ENCODE data around the gene MEF2B. TPM values are rescaled to one million over a fixed set of nuclear protein-coding genes. Genes with fewer than 3 reads are reported as not detected.

Gene MEF2B
- total RNA-seq: 0.27 TPM

DNA sequence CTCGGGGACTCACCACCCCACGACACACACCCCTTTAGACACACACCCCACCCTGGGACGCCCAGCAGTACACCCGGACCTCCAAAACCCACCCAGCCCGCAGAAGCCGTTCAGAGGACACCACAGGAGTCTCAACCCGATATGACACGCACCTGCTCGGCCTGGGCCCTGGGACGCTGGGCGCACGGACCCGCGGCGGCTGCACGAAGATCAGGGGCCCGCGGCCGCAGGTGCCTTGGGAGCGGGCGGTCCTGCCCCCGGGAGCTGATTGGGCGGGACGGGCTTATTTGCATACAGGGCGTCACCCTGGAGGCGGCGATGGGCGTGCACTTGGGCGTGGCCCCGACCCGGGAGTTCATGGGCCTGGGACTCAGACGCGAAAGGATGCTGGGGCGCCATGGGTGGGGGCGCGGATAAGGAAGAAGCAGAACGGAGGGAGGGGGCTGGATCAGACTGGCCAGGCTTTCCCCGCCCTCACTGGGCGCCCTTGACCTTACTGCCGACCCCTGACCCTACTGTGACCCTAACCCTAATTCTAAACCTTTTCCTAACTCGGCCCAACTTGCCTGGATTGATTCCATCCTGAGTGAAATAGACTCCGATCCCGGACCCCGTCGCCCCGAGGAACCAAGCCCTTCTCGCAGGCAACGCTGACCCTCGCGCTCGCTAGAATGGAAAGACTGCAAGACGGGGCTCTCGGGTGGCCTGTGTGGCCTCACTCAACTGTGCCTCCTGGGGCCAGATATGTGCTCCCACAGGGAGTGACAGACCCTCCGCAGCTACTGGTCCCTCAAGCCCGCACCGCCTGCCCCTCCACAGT lies at the start of gene MEF2B:
TSS of gene MEF2B (minus strand) at position 211 of the 820 bp plus-strand sequence. CDS start 19,528 bp downstream, outside the sequence.
- peak in 2 of 3 donors; percentile 80 to 84 for DNase-seq (ENCODE audit: low read depth in 2 of 3, low spot score in 2 of 3)

DNA sequence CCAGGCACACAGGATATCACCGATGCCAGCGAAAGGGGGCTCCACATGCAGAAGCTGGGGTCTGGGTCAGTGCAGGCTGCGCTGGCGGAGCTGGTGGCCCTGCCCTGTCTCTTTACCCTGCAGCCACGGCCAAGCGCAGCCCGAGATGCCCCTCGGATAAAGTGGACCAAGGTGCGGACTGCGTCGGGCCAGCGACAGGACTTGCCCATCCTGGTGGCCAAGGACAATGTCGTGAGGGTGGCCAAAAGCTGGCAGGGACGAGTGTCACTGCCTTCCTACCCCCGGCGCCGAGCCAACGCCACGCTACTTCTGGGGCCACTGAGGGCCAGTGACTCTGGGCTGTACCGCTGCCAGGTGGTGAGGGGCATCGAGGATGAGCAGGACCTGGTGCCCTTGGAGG lies 48.8 kb upstream of the MEF2B start:
- DNase-seq (ENCODE audit: low read depth in 2 of 3, low spot score in 2 of 3): no peak

DNA sequence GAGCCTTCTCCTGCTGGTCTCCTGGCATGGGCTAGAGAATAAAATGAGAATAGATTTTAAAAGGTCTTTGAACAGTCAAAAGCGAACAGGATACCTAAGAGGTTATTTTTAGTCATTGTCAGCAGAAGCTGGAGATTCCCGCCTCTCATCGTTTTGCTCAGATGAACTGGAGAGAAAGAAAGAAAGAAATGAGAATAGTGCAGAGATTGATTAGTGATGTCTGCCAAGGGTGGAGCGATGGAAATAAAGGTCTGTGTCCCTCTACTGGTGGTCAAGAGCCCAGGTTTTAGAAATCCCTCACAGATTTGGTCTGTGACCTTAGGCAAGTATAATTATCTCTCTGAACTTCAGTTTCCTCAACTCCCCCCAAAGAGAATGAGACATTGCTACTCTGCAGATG lies 47.0 kb upstream of the MEF2B start:
- peak in 2 of 3 donors; percentile 15 to 23 for DNase-seq (ENCODE audit: low read depth in 2 of 3, low spot score in 2 of 3)

DNA sequence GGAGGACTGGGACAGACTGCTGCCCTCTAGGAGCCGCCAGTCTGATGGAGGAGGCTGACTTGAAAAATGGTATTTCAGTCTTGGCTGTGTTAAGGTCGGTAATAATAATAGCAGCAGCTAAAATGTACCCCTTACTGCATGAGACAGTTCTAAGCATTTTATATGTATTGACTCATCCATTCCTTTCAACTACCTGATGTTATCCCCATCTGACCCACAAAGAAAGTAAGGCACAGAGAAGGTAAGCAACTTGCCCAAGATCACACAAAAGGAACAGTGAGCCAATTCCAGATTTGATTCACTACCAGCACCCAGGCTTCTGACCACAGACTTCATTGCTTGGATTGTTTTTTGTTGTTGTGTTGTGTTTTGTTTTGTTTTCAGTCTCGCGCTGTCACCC lies 45.7 kb upstream of the MEF2B start:
- DNase-seq (ENCODE audit: low read depth in 2 of 3, low spot score in 2 of 3): no peak

DNA sequence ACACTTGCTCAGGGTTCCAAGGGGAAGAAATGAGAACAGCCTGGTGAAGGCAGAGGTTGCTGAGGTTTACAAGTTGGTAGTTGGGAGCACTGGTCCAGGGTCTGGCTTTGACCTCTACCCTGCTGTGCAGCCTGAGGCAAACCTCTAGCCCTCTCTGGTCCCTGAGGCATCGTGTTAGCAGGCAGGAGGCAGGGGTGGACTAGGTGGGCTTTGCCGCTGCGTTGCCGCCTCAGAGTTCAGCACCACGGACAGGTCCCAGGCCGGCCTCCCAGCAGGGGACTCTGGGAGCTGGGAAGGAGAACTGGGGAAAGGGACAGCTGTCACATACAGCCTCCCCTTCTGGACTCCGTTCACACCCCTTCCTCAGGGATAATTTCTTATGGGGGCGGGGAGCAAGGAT lies 44.8 kb upstream of the MEF2B start:
- peak in 2 of 3 donors; percentile 54 to 71 for DNase-seq (ENCODE audit: low read depth in 2 of 3, low spot score in 2 of 3)

DNA sequence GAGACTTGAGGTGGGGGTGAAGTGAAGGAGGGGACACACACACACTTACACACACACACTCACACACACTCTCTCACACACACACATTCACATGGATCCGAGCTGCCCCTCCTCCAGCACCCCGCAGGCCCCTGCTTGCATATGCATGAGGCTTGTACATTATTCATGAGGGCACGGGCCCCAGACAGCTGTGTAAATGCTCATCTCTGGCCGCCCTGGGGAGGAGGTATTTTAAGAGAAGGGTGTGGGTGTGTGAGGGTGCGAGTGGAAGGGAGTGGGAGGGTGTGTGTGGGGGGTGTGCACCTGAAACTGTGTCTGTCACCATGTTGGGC lies 44.1 kb upstream of the MEF2B start:
- no peak for DNase-seq (ENCODE audit: low read depth in 2 of 3, low spot score in 2 of 3)

DNA sequence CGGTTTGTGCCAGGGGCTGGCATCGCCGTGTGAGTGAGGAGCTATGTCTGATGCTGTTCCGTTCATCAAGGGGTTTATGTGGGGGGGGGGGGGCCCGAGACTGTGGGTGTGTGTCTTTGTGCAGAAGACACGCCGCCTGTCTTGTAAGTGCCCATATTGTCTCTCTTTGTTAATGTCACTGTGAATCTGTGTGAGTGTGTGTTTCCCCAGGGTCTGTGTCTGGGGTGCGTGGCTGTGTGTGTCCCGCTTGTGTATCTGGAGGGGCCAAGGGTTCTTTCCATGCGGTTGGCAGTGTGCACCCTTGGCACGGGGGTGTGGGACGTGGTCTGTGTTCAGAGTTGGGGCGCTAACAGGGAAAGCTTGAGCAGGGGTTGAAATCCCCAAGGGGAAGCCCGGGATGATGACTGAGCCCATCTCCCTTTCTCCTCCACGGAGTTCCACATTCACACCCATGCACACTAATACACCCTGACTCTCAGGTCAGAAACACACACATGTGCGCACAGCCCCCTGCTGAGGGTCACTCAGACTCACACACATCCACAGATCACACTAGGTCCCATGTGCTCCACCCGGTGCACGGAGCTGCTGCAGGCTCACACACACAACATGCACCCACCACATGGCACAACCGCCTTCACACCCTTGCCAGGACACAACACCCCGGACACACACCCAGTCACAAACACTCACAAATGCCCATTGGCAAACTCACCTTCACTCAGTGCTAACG lies 43.5 kb upstream of the MEF2B start:
- no peak for DNase-seq (ENCODE audit: low read depth in 2 of 3, low spot score in 2 of 3)

DNA sequence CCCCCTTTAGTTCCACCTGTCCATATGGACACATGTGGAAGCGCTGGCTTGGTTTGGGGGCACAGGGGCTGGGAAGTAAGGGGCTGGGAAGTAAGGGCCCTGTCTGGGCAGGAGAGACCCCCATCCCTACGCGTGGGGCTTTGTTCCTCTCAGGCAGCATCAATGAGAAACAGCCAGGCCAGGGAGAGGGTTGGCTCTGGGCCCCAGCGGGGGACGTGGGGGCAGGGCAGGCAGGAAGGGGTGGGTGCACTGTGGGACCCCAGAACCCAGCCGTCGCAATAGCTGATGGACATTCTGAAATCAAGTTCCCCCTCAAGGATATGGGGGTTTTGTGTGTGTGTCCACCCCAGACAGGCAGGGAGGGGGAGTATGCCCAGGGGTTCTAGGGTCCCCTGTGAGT lies 42.9 kb upstream of the MEF2B start:
- DNase-seq (ENCODE audit: low read depth in 2 of 3, low spot score in 2 of 3): no peak

DNA sequence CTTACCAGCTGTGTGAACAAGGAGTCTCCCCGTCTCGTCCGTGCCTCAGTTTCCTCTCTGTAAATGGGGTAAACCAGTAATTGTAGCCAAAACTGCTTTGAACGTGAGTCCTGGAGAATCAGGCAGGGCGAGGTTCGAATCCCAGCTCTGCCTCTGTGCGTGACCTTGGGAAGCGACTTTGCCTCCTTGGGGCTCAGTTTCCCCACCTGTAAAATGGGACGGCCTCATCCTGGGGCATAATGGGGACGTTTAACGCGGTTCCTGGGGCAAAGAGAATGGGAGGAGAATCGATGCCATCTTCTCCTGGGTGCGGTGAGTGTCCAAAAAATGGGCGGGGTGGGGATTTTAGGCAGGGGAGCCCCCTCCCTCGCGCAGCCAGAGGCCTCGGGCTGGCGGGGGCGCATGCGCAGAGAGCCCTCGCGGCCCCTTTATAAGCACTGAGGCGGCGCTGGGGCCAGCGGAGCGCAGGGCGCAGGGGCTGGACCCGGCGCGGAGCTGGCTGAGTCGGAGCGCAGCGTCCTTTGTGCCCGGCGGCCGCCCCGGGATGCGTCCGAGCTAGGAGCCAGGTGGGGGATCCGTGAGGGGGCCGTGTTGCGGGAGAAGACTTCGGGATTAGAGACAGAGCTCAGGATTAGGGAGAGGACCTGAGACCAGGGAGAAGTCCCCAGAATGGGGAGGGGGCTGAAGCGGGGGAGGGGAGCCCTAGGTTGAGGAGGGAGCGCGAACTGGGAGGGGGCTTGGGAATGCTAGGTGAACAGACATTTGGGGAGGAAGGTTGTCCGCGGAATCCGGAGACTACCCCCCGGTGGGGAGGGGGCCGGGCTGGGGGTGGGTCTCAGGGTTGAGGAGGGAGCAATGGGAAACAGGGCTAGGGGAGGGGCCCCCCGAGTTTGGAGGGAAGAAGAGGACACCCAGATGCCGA lies 41.7 kb upstream of the MEF2B start, which contains the start of gene NCAN:
TSS of gene NCAN (plus strand) at position 460 of the 922 bp plus-strand sequence. CDS start 4,996 bp downstream, outside the sequence.
- DNase-seq (ENCODE audit: low read depth in 2 of 3, low spot score in 2 of 3): no peak

DNA sequence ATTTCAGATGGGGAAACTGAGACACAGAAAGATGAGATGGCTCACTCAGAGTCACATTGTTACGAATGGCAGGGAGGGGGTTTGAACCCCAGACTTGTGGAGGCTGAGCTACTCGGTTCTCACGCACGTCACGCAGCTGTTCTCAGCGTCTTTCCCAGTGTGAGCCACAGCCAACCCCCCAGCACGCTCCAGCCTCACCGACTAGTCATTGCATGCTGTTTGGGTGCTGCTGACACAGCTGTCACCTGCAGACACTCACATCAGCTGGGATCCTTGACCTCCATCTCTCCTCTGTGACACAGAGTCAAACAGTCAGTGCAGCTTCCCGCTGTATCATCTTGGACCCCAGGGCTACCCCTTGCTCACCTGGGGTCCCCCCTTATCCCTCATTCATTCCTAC lies 39.3 kb upstream of the MEF2B start:
- no peak for DNase-seq (ENCODE audit: low read depth in 2 of 3, low spot score in 2 of 3)

DNA sequence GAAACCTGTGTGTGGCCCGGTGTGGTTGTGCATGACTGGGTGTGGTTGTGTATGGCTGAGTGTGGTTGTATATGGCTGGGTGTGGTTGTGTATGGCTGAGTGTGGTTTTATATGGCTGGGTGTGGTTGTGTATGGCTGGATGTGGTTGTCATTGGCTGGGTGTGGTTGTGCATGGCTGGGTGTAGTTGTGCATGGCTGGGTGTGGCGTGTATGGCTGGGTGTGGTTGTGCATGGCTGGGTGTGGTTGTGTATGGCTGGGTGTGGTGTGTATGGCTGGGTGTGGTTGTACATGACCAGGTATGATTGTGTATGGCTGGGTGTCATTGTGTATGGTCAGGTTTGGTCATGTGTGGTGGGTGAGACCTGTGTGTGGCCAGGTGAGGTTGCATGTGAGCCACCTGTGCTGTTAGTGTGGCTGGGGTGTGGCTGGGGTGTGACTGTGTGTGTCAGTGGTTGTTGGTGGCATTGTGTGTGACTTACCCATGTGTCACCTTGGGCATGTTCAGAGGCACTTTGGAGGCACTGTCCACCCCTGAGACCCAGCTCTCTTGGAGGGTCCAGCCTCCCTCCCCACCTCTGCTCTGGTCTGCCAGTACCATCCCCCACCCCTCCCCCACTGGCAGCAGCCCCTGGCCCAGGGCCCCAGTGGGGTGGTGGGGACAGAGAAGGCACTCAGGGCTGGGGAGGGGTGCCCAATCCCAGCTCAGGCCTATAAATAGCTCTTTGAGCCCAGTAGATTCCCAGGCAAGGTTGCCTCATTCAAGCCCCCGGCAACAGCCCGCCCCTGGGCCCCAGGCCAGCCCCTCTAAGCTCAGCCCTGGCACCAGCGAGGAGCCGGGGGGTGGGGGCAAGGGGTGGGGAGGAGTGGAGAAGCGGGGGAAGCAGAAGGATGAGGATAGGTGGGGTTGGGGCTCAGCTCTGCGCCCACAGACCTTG lies 37.8 kb upstream of the MEF2B start:
- no peak for DNase-seq (ENCODE audit: low read depth in 2 of 3, low spot score in 2 of 3)

DNA sequence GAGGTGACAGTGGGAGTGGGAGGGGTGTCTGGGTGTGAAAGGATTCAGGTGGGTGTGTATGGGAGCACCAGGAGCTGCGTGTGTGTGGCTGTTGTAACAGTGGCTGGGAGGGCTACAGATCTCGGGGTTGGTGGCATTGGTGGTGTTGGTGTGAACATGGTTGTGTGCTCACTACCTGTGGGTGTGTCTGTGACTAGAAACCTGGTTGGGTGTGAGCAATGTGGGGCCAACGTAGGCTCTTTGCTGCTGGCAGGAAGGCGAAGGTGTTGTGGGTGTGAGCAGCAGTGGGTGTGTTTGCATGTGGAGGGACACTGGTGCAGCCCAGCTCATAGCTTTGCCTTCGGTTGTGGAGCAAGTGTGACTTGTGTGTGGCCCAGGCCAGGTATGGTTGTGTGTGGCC lies 36.9 kb upstream of the MEF2B start:
- no peak for DNase-seq (ENCODE audit: low read depth in 2 of 3, low spot score in 2 of 3)

DNA sequence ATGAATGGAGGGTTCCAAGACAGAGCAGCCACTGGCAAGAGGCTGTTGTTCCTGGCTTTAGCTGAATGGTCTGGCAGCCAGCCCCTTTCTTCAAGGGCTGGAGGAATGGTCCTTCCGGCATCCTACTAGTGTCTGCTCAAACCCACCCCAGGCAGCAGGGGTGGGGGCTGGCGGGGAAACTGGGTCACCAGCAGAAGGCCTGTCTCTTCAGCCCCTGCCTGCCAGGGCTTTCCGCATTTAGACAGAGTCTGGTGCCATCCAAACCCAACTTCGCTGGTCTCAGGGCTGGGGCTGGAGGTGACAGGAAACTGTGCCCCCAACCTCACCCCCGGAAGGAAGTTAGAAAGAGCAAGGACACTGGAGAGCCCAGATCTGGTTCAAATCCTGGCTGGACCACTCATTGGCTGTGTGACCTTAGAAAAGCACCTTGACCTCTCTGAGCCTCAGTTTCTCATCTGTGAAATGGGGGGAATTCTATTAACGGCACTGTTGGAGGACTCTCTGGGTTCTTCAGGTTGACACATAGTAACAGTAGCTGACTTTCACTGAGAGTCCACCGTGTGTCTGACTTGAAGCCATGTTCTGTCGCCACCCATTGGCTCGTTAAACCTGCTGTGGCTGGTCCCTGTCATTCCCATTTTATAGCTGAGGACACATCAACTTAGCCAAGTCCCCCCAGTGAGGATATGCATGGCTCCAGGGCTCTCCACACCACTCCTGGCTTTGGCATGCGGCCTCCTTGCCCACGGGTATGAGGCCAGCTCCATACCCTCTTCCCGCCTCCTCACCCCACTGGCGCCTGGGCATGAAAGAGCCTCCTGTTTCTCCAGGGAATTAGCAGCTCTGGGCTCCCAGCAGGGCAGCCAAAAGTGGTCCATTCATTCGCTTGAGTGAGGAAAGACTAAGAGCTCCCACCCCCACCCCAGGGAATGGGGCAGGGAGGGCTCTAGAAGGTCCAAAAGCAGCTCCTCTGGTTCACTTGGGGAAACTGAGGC lies 35.6 kb upstream of the MEF2B start:
- no peak for DNase-seq (ENCODE audit: low read depth in 2 of 3, low spot score in 2 of 3)

DNA sequence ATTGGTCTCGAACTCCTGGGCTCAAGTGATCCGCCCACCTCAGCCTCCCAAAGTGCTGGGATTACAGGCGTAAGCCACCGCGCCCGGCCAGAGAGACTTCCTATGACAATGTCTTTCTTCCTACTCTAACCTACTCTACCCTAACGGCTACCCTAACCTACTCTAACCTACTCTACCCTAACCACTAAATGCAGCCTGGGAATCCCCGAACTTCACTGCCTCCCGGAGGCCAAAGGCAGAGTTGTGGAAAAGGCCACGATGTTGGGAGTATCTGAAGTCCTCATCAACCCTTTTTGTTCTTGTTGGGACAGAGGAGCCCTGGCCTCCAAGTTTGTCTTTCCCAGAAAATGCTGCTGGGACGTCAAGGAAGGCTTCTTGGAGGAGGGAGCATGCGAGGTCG lies 34.1 kb upstream of the MEF2B start:
- no peak for DNase-seq (ENCODE audit: low read depth in 2 of 3, low spot score in 2 of 3)

DNA sequence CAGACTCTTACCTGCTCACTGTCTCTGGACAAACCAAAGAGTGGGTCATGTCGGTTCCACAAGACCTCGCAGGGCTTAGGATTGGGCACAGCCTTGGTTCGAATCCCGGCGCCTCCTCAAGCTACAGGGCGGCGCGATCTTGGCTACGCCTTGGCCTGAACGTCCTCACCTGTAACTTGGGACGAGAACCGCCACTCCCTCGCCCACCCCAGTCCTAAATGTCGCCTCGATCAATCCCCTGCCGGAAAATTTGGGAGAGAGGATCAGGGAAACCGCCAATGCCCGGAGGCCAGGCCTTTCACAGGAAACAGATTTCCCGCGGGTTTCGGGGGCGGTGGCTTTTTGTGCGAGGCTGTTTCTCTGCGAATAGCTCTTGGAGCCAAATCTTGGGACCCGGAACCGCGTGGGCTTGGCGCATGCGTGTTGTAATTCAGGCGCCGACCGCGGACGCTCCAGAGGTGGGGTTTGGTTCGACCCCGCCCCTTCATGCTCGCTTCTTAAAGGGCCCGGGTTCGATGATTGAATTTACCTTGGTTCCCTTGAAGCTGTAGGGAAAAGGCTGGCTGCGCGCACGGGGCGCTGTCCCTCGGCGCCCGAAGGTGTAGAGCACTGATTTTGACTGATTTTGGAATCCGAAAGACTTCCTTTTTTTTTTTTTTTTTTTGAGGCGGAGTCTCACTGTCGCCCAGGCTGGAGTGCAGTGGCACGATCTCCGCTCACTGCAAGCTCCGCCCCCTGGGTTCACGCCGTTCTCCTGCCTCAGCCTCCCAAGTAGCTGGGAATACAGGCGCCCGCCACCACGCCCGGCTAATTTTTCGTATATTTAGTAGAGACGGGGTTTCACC lies 33.2 kb upstream of the MEF2B start, which contains the start of gene NR2C2AP:
TSS of gene NR2C2AP (minus strand) at position 403 of the 845 bp plus-strand sequence. CDS start at position 49, 354 bp downstream.
- peak; percentile 87 to 92 (median 90) for DNase-seq (ENCODE audit: low read depth in 2 of 3, low spot score in 2 of 3)

DNA sequence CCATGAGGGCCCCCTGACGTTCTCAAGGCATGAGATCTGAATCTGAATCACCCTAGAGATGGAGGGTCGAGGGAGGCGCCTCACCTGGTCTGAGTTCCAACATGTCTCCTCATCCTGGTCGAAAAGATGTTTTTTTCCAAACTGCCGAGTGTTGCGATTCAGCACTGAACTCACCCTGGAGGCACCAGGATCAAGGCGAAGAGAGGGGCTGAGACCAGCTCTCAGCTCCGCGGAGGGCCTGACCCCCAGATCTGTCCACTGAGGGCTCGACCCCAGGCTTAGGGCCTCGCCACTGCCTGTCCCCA lies 32.6 kb upstream of the MEF2B start:
- no peak for DNase-seq (ENCODE audit: low read depth in 2 of 3, low spot score in 2 of 3)

DNA sequence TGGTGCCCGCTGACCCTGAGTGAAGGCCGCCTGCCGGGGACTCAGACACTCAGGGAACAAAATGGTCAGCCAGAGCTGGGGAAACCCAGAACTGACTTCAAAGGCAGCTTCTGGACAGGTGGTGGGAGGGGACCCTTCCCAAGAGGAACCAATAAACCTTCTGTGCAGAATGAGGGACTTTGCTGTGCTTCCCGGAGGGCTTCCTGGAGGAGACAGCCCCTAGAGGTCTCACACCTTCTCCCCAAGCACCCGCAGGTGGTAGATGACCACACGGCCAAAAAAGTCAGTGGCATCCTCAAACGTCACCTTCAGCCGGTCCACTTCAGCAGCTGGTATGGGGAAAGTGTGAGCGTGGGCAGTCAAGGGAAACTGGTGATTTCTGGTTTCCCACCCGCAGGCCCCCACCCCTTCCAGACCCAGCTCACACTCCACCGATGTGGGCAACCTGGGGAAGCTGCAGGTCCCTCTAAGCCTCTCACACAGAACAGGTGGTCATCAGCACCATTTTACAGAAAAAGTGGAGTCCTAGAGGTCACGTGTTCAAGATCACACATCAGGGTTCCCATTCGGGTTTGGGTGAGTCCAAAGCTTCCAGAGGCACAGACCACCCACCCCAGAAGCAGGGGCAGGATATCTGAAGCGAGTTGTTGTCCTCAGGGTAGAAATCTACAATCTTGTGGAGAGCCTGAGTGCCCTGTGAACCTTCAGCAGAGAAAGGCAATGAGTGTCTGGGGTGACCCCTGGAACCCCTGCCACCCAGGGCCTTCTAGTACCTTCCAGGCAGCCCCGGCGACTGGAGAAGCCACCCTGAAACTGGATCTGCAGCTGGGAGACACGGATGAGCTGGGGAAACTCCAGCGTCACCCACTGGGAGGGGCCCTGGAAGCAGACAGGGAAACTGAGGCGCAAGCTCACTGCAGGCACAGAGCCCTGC lies 31.9 kb upstream of the MEF2B start:
- DNase-seq (ENCODE audit: low read depth in 2 of 3, low spot score in 2 of 3): no peak

Measured in hematopoietic multipotent progenitor cell (in vitro differentiated cells).